Measurements from ENCODE around the gene UFD1. TPM values are rescaled to one million over a fixed set of nuclear protein-coding genes. Genes with fewer than 3 reads are reported as not detected.

Gene UFD1
- total and polyA plus RNA-seq, 9 of the 15 experiments (the other 6 are each of a cell fraction or from before 2014, with no cell fraction given) = 238 to 645 (median 363) TPM

DNA sequence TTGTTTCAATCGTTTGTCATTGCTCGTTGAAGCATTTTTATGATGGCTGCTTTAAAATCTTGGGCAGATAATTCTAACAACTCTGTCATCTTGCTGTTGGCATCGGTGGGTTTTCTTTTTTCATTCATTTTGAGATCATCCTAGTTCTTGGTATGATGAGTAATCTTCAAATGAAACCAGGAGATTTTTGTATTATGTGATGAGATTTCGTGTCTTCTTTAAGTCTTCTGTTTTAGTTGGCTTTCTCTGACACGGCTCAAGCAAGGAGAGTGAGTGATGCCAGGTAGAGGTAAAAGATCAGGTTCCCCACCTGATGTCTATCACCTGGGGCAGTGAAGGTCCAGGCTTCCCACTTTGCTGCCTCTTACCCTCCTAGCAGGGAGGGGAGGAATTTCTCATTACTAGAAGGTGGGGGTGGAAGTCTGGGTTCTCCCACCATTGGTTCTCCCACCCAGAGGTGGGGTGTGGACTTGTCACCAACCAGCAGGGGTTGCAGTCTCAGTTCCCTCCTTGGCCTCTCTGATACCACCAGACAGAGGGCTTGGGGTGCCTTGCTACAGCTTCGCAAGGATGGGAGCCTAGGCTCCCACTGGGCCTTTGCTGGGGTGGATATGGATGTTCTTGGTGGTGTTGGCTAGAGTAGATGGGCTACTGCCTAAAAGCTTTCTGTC is 13.6 kb upstream of the UFD1 start (continued):
- TF ChIP-seq, protein P1, sequence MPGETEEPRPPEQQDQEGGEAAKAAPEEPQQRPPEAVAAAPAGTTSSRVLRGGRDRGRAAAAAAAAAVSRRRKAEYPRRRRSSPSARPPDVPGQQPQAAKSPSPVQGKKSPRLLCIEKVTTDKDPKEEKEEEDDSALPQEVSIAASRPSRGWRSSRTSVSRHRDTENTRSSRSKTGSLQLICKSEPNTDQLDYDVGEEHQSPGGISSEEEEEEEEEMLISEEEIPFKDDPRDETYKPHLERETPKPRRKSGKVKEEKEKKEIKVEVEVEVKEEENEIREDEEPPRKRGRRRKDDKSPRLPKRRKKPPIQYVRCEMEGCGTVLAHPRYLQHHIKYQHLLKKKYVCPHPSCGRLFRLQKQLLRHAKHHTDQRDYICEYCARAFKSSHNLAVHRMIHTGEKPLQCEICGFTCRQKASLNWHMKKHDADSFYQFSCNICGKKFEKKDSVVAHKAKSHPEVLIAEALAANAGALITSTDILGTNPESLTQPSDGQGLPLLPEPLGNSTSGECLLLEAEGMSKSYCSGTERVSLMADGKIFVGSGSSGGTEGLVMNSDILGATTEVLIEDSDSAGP (CRISPR knock-in tag; IDR thresholded peaks at IDR 0.05) = 0 out of 2 replicates have a peak, but pooled peaks have one; percentile 15
- TF ChIP-seq GTF2F1 (IDR thresholded peaks at IDR 0.05; ENCODE audit: low read depth, low read length) (no peak), MEF2A (IDR thresholded peaks at IDR 0.05; ENCODE audit: control insufficient read depth, low read depth, low read length) (no peak), CEBPG (CRISPR knock-in tag; IDR thresholded peaks at IDR 0.05) (no peak), CEBPG (tag; conservative IDR thresholded peaks at IDR 0.05 in 1 of 2, IDR thresholded peaks at IDR 0.05 in 1 of 2) (no peak)

DNA sequence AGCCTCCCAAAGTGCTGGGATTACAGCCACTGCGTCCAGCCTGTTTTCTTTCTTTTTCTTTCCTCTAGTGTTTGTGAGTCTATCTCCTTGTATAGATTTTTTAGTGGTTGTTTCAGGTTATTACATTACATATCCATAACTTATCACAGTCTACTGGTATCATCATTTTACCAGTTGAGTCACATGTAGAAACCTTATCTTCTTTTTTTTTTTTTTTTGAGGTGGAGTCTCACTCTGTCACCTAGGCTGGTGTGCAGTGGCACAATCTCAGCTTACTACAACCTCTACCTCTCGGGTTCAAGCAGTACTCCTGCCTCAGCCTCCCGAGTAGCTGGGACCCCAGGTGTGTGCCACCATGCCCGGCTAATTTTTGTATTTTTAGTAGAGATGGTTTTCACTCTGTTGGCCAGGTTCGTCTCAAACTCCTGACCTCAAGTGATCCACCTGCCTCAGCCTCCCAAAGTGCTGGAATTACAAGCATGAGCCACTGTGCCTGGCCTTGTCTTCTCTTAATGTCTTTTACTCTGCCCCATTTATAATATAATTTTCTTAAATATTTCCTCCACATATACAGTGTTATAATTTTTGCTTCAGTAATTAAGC is 11.7 kb upstream of the UFD1 start:
- peaks cover 94% of the 10 kb centered on the region for H3K36me3 ChIP-seq (ENCODE audit: control insufficient read depth, insufficient read depth, low read length)
- H4K20me1 ChIP-seq (replicated peaks; ENCODE audit: control insufficient read depth, insufficient read depth, low read length) = no peaks in the 10 kb centered on the region; the same call in 1 of the 2 replicates
- H3K4me3 ChIP-seq = no peak overlapping the region
- no peaks in the 10 kb centered on the region for H3K4me1 ChIP-seq (replicated peaks in 1 of 2; ENCODE audit: control insufficient read depth in 2 of 2, insufficient read depth in 2 of 2, low read length in 2 of 2)
- H3K4me2 ChIP-seq (ENCODE audit: insufficient read depth, low read length) = no peak overlapping the region
- ATAC-seq (no peak), DNase-seq (ENCODE audit: extremely low read depth in 1 of 4, low spot score in 3 of 4) (no peak), FAIRE-seq (no peak)
- intact Hi-C loops (cut with micrococcal nuclease) = no loop called here
- ChIA-PET POLR2A (interaction anchor here (0.5 to 7.8 kb wide), 8 partner anchors 11 to 369 kb away, joined by 3 to 95 read pairs (median 4); partner anchors contain the start of genes CDC45 and UFD1), CTCF (ENCODE audit: low intra/inter-chr PET ratio) (no interaction called here)
- in situ Hi-C loops (cut with MboI) = no loop called here
- no peaks in the 10 kb centered on the region for H3K9me1 ChIP-seq (ENCODE audit: control insufficient read depth, insufficient read depth, low read length)
- no peaks in the 10 kb centered on the region for H3K27me3 ChIP-seq (ENCODE audit: control insufficient read depth in 2 of 2, insufficient read depth in 2 of 2, low read length in 2 of 2)
- H2AFZ ChIP-seq (ENCODE audit: low read depth, low read length) = no peak overlapping the region
- no TSS peak for BruUV-seq (replicated peaks)
- peaks cover 22% of the 10 kb centered on the region for H3K79me2 ChIP-seq (ENCODE audit: control insufficient read depth, insufficient read depth, low read length)
- no peak overlapping the region for H3K27ac ChIP-seq (ENCODE audit: extremely low read depth, low read depth, low read length)
- no peak overlapping the region for H3K9ac ChIP-seq (ENCODE audit: insufficient read depth in 1 of 2, low read depth in 2 of 2, low read length in 2 of 2)
- 90% methylated on average over 5 of the region's 5 CpGs for WGBS (ENCODE audit: insufficient coverage, low coverage, missing lambda C conversion rate)
- H3K9me3 ChIP-seq (replicated peaks; ENCODE audit: control insufficient read depth, insufficient read depth, low read depth, low read length) = no peaks in the 10 kb centered on the region
- TF ChIP-seq SMARCA5 (IDR thresholded peaks at IDR 0.05) (no peak), ZNF124 (CRISPR knock-in tag; IDR thresholded peaks at IDR 0.05) (0 out of 2 replicates have a peak, but pooled peaks have one; percentile 50), PTTG1 (tag; IDR thresholded peaks at IDR 0.05; ENCODE audit: low read depth) (no peak), ARID2 (IDR thresholded peaks at IDR 0.05) (peak; percentile 10; the same call in 1 of the 2 replicates), ZNF282 (CRISPR knock-in tag; IDR thresholded peaks at IDR 0.05) (peak; percentile 79; the same call in 1 of the 2 replicates), ZFP1 (CRISPR knock-in tag; IDR thresholded peaks at IDR 0.05) (no peak), NCOA6 (IDR thresholded peaks at IDR 0.05) (no peak)
- TF ChIP-seq, protein P2, sequence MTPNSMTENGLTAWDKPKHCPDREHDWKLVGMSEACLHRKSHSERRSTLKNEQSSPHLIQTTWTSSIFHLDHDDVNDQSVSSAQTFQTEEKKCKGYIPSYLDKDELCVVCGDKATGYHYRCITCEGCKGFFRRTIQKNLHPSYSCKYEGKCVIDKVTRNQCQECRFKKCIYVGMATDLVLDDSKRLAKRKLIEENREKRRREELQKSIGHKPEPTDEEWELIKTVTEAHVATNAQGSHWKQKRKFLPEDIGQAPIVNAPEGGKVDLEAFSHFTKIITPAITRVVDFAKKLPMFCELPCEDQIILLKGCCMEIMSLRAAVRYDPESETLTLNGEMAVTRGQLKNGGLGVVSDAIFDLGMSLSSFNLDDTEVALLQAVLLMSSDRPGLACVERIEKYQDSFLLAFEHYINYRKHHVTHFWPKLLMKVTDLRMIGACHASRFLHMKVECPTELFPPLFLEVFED (CRISPR knock-in tag; conservative IDR thresholded peaks at IDR 0.05) = 0 out of 2 replicates have a peak, but pooled peaks have one; percentile 0
- TF ChIP-seq, protein P3, sequence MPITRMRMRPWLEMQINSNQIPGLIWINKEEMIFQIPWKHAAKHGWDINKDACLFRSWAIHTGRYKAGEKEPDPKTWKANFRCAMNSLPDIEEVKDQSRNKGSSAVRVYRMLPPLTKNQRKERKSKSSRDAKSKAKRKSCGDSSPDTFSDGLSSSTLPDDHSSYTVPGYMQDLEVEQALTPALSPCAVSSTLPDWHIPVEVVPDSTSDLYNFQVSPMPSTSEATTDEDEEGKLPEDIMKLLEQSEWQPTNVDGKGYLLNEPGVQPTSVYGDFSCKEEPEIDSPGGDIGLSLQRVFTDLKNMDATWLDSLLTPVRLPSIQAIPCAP (CRISPR knock-in tag; IDR thresholded peaks at IDR 0.05; ENCODE audit: borderline replicate concordance) = no peak
- TF ChIP-seq, protein P4, sequence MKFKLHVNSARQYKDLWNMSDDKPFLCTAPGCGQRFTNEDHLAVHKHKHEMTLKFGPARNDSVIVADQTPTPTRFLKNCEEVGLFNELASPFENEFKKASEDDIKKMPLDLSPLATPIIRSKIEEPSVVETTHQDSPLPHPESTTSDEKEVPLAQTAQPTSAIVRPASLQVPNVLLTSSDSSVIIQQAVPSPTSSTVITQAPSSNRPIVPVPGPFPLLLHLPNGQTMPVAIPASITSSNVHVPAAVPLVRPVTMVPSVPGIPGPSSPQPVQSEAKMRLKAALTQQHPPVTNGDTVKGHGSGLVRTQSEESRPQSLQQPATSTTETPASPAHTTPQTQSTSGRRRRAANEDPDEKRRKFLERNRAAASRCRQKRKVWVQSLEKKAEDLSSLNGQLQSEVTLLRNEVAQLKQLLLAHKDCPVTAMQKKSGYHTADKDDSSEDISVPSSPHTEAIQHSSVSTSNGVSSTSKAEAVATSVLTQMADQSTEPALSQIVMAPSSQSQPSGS (CRISPR knock-in tag; IDR thresholded peaks at IDR 0.05) = 0 out of 2 replicates have a peak, but pooled peaks have one; percentile 42
